K562 (cell line): Measurements from ENCODE around the gene SLPI. TPM values are rescaled to one million over a fixed set of nuclear protein-coding genes. Genes with fewer than 3 reads are reported as not detected.

Experiments
- C11orf30 ChIP-seq: fragments of 450-650 bp; IDR thresholded peaks from 2 replicates; pipeline ENCODE4 v1.6.1; 2016; ENCODE audit warnings: low read depth, mild to moderate bottlenecking
- CBFA2T3 ChIP-seq: fragments of 450-650 bp; IDR thresholded peaks from 2 replicates; pipeline ENCODE4 v1.6.1; 2017
- CBFB ChIP-seq: sonication (generic); formaldehyde crosslinking; IDR thresholded peaks from 2 replicates; pipeline ENCODE4 v1.4.0; 2020; ENCODE audit warnings: mild to moderate bottlenecking, missing genetic modification reagents
- CHD4 ChIP-seq: fragments of 200-600 bp; sonication (generic); IDR thresholded peaks from 3 replicates; pipeline ENCODE4 v1.6.1; 2012; ENCODE audit warnings: low read depth, mild to moderate bottlenecking, mixed read lengths, low read length, inconsistent platforms; ENCODE audit not compliant: insufficient read depth, insufficient replicate concordance, poor library complexity, severe bottlenecking
- DDX20 ChIP-seq: fragments of 450-650 bp; IDR thresholded peaks from 2 replicates; pipeline ENCODE4 v1.6.1; 2016; ENCODE audit warnings: missing genetic modification characterization, low read depth, mild to moderate bottlenecking, missing compliant biosample characterization, moderate library complexity
- ETV5 ChIP-seq: sonication (generic); formaldehyde crosslinking; IDR thresholded peaks from 2 replicates; pipeline ENCODE4 v1.4.0; 2020; ENCODE audit warnings: low read depth, mild to moderate bottlenecking, missing genetic modification reagents
- FOXK2 ChIP-seq, 2 experiments: fragments of 450-650 bp; IDR thresholded peaks in 1 of 2; conservative IDR thresholded peaks in 1 of 2; 2 replicates each; pipeline ENCODE4 v1.6.1; 2016; ENCODE audit warnings: low read depth in 2 of 2, mild to moderate bottlenecking in 1 of 2
- FOXP1 ChIP-seq: sonication (generic); formaldehyde crosslinking; IDR thresholded peaks from 2 replicates; pipeline ENCODE4 v1.8.0; 2022; ENCODE audit warnings: mild to moderate bottlenecking, missing genetic modification reagents
- HMGN3 ChIP-seq: IDR thresholded peaks from 2 replicates; pipeline ENCODE4 v1.6.1; 2011; ENCODE audit warnings: borderline replicate concordance, low read depth, mild to moderate bottlenecking, mixed read lengths, low read length; ENCODE audit not compliant: insufficient read length; ENCODE audit errors: extremely low read depth
- KAT8 ChIP-seq: fragments of 450-650 bp; IDR thresholded peaks from 2 replicates; pipeline ENCODE4 v1.6.1; 2016; ENCODE audit warnings: low read depth, mild to moderate bottlenecking
- KLF10 ChIP-seq: fragments of 250-450 bp; sonication (Bioruptor Pico); IDR thresholded peaks from 2 replicates; pipeline ENCODE4 v1.6.1; 2021; ENCODE audit warnings: matching md5 sums
- MXD1 ChIP-seq: fragments of 250-450 bp; sonication (Bioruptor Pico); IDR thresholded peaks from 2 replicates; pipeline ENCODE4 v1.8.0; 2021; ENCODE audit warnings: borderline replicate concordance, mild to moderate bottlenecking, moderate library complexity; ENCODE audit not compliant: poor library complexity, severe bottlenecking
- PRMT5 ChIP-seq: sonication (generic); formaldehyde crosslinking; IDR thresholded peaks from 2 replicates; pipeline ENCODE4 v1.5.0; 2020; ENCODE audit warnings: missing genetic modification reagents
- USF1 ChIP-seq: sonication (generic); formaldehyde crosslinking; IDR thresholded peaks from 2 replicates; pipeline ENCODE4 v1.9.0; 2022; ENCODE audit warnings: mild to moderate bottlenecking, missing genetic modification reagents
- VEZF1 ChIP-seq: fragments of 200-800 bp; sonication (Bioruptor generic); IDR thresholded peaks from 2 replicates; pipeline ENCODE4 v1.6.1; 2017; ENCODE audit warnings: missing genetic modification characterization, missing compliant biosample characterization
- ZNF766 ChIP-seq: fragments of 200-800 bp; sonication (Bioruptor generic); conservative IDR thresholded peaks from 2 replicates; pipeline ENCODE4 v1.6.1; 2016; ENCODE audit warnings: missing genetic modification characterization, missing compliant biosample characterization
- ZNF830 ChIP-seq: fragments of 250-450 bp; sonication (Bioruptor Pico); IDR thresholded peaks from 2 replicates; pipeline ENCODE4 v1.5.0; 2021; ENCODE audit warnings: mild to moderate bottlenecking
- polyA plus RNA-seq, 8 experiments: library from polyadenylated mRNA; depleted of rRNA in 4 of 8; stranded (reverse) in 5 of 8; unstranded in 3 of 8; fragments of >200 nt; fragmentation: Nextera tagmentation in 2 of 8; fragmentation: Illumina TruSeq in 1 of 8; extraction: Ambion mirVana in 2 of 8; extraction: Trizol in 1 of 8; gene quantifications; 2 replicates each; pipeline versions ENCODE4 v1.2.1 to v1.2.3, GENCODE V29; 2011 to 2014; ENCODE audit warnings: inconsistent platforms in 1 of 8, missing spikeins in 1 of 8
- total RNA-seq, 7 experiments: library from RNA; depleted of rRNA in 6 of 7; stranded (reverse); fragments of >200 nt in 6 of 7; fragmentation: Illumina TruSeq in 2 of 7; extraction: Trizol in 2 of 7; gene quantifications; 2 replicates each; pipeline versions ENCODE4 v1.2.1 to v1.2.3, GENCODE V29; 2011 to 2021; ENCODE audit warnings: low replicate concordance in 1 of 7
- TF ChIP-seq, protein P1 (sequence below): fragments of 250-450 bp; sonication (Bioruptor Pico); IDR thresholded peaks from 2 replicates; pipeline ENCODE4 v1.4.0; 2020; ENCODE audit warnings: mild to moderate bottlenecking, moderate library complexity
- TF ChIP-seq, protein P2 (sequence below), 3 experiments: fragments of 200-800 bp in 1 of 3; sonication (Bioruptor generic) in 1 of 3; sonication (generic) in 1 of 3; formaldehyde crosslinking in 1 of 3; IDR thresholded peaks; 2 replicates each; pipeline versions ENCODE4 v1.6.1 to v1.8.0; 2016 to 2022; ENCODE audit warnings: mild to moderate bottlenecking in 2 of 3, missing compliant biosample characterization in 2 of 3, missing genetic modification characterization in 2 of 3, missing genetic modification reagents in 1 of 3

Gene SLPI
- total and polyA plus RNA-seq, 9 of the 15 experiments (the other 6 are each of a cell fraction or from before 2014, with no cell fraction given), result 0.78 TPM; not detected in 8

GRCh38 chr20:45293041-45294002 lies 39.0 kb upstream of the SLPI start (continued):
- no peak for TF ChIP-seq VEZF1 (CRISPR knock-in tag)
- TF ChIP-seq PRMT5 (CRISPR knock-in tag), result no peak
- no peak for TF ChIP-seq MXD1 (CRISPR knock-in tag)
- TF ChIP-seq, protein P1, sequence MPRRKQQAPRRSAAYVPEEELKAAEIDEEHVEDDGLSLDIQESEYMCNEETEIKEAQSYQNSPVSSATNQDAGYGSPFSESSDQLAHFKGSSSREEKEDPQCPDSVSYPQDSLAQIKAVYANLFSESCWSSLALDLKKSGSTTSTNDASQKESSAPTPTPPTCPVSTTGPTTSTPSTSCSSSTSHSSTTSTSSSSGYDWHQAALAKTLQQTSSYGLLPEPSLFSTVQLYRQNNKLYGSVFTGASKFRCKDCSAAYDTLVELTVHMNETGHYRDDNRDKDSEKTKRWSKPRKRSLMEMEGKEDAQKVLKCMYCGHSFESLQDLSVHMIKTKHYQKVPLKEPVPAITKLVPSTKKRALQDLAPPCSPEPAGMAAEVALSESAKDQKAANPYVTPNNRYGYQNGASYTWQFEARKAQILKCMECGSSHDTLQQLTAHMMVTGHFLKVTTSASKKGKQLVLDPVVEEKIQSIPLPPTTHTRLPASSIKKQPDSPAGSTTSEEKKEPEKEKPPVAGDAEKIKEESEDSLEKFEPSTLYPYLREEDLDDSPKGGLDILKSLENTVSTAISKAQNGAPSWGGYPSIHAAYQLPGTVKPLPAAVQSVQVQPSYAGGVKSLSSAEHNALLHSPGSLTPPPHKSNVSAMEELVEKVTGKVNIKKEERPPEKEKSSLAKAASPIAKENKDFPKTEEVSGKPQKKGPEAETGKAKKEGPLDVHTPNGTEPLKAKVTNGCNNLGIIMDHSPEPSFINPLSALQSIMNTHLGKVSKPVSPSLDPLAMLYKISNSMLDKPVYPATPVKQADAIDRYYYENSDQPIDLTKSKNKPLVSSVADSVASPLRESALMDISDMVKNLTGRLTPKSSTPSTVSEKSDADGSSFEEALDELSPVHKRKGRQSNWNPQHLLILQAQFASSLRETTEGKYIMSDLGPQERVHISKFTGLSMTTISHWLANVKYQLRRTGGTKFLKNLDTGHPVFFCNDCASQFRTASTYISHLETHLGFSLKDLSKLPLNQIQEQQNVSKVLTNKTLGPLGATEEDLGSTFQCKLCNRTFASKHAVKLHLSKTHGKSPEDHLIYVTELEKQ (CRISPR knock-in tag), result no peak
- TF ChIP-seq CBFA2T3, result no peak
- TF ChIP-seq DDX20, result no peak
- TF ChIP-seq CBFB (CRISPR knock-in tag), result no peak
- no peak for TF ChIP-seq USF1 (CRISPR knock-in tag)
- no peak for TF ChIP-seq KLF10 (CRISPR knock-in tag)
- TF ChIP-seq C11orf30, result no peak
- TF ChIP-seq CHD4, result no peak
- TF ChIP-seq, protein P2, sequence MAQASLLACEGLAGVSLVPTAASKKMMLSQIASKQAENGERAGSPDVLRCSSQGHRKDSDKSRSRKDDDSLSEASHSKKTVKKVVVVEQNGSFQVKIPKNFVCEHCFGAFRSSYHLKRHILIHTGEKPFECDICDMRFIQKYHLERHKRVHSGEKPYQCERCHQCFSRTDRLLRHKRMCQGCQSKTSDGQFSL (CRISPR knock-in tag; IDR thresholded peaks at IDR 0.05), result no peak
- TF ChIP-seq, protein P2 (tag; IDR thresholded peaks at IDR 0.05), result no peak
- TF ChIP-seq FOXP1 (CRISPR knock-in tag), result peak; percentile 44; the same call in 1 of the 2 replicates
- no peak for TF ChIP-seq ZNF766
- peak; percentile 43 for TF ChIP-seq HMGN3
- no peak for TF ChIP-seq ETV5 (CRISPR knock-in tag)
- 0 out of 2 replicates have a peak, but pooled peaks have one; percentile 66 for TF ChIP-seq ZNF830 (CRISPR knock-in tag)
- no peak for TF ChIP-seq KAT8
- no peak for TF ChIP-seq FOXK2 (conservative IDR thresholded peaks at IDR 0.05 in 1 of 2, IDR thresholded peaks at IDR 0.05 in 1 of 2; ENCODE audit: low read depth in 2 of 2)
